Uterus (tissue), 4 donors: ENCODE measurements around the gene CGRRF1. TPM values are rescaled to one million over a fixed set of nuclear protein-coding genes. Genes with fewer than 3 reads are reported as not detected.

Experiments used
- DNase-seq, 2 donors: peaks; one replicate each; pipeline ENCODE4 v3.0.0-alpha.2; 2019 to 2020
- H3K27ac ChIP-seq, 2 donors: fragments of 200-600 bp; sonication (generic); 1 replicate in 1 of 2; 2 replicates in 1 of 2; pipeline ENCODE4 v1.5.1; 2016 to 2018
- H3K27me3 ChIP-seq, 2 donors: fragments of 200-600 bp; sonication (generic); one replicate each; pipeline ENCODE4 v1.5.1; 2018 to 2019; ENCODE audit warnings: control low read depth in 1 of 2
- H3K36me3 ChIP-seq, 2 donors: fragments of 200-600 bp; sonication (generic); one replicate each; pipeline ENCODE4 v1.5.1; 2019; ENCODE audit warnings: control low read depth in 1 of 2
- H3K4me1 ChIP-seq, 2 donors: fragments of 200-600 bp; sonication (generic); one replicate each; pipeline ENCODE4 v1.5.1; 2018 to 2019; ENCODE audit warnings: control low read depth in 1 of 2
- H3K4me3 ChIP-seq, 2 donors: fragments of 200-600 bp; sonication (generic); 1 replicate in 1 of 2; 2 replicates in 1 of 2; pipeline ENCODE4 v1.5.1; 2018 to 2019; ENCODE audit warnings: mild to moderate bottlenecking in 1 of 2
- H3K9me3 ChIP-seq, 2 donors: fragments of 200-600 bp; sonication (generic); one replicate each; pipeline ENCODE4 v1.5.1; 2019; ENCODE audit warnings: control low read depth in 1 of 2
- CTCF ChIP-seq, 4 experiments: fragments of 200-600 bp in 2 of 4; fragments of 450-650 bp in 2 of 4; sonication (generic) in 2 of 4; IDR thresholded peaks; one replicate each; pipeline ENCODE4 v1.5.1; 2016 to 2019; ENCODE audit warnings: antibody characterized with exemption in 4 of 4, mild to moderate bottlenecking in 2 of 4, moderate library complexity in 1 of 4
- POLR2A ChIP-seq, 2 donors: fragments of 450-650 bp; IDR thresholded peaks; one replicate each; pipeline ENCODE4 v1.6.1; 2016; ENCODE audit warnings: antibody characterized with exemption in 2 of 2, mild to moderate bottlenecking in 1 of 2, moderate library complexity in 1 of 2
- intact Hi-C: fragments of 100-400 bp; cut with DNase I; formaldehyde crosslinking; loops from one replicate; pipeline ENCODE4 v1.15.1; 2023; ENCODE audit warnings: low total_unique reads
- total RNA-seq, 4 donors: library from RNA; depleted of rRNA in 3 of 4; stranded (reverse); fragments of >200 nt in 3 of 4; gene quantifications; one replicate each; pipeline versions ENCODE4 v1.1.0 to v1.2.4, GENCODE V29; 2014 to 2023
- donor health status: DM: yes; HTN: yes; CAD: no.

Gene CGRRF1
- total RNA-seq, 4 donors from 2014 or later = 32.1 to 50.2 (median 33.7) TPM

GRCh38 chr14:54585214-54585613 lies 75.5 kb downstream of the CGRRF1 start:
- H3K4me3 ChIP-seq = no peak overlapping the region
- H3K36me3 ChIP-seq = no peaks in the 10 kb centered on the region
- intact Hi-C loops = no loop called here

More at GRCh38 chr14:54585214-54585613, 75.5 kb downstream of the CGRRF1 start:
- Histone ChIP-seq H3K4me1 (peaks cover 0 to 5% of the 10 kb centered on the region in 2 donors), H3K27me3 (no peaks in the 10 kb centered on the region), H3K9me3 (peaks cover 0 to 3% of the 10 kb centered on the region in 2 donors), H3K27ac (no peak overlapping the region)
- DNase-seq = no peak
- TF ChIP-seq CTCF (IDR thresholded peaks at IDR 0.05) = no peak
- TF ChIP-seq POLR2A (IDR thresholded peaks at IDR 0.05) = no peak

Other genes with a start within 250 kb of the CGRRF1 start
- gene CDKN3, start 112.9 kb upstream of the CGRRF1 start, total RNA-seq = 10 to 100 TPM in 1 of 4 donors, 1 to 10 TPM in 2, not detected in 1; 1.3 to 24.3 (median 4.4) TPM
- 100 to 1,000 TPM in 3 of 4 donors, 10 to 100 TPM in 1; 18.7 to 177 (median 142) TPM for gene CNIH1, start 68.5 kb upstream of the CGRRF1 start, total RNA-seq
- gene GMFB, start 20.9 kb upstream of the CGRRF1 start, total RNA-seq = 100 to 1,000 TPM in 1 of 4 donors, 10 to 100 TPM in 3; 39.5 to 169 (median 45.7) TPM
- gene SAMD4A, start 57.2 kb downstream of the CGRRF1 start, total RNA-seq = 10 to 100 TPM; 46.9 to 67.8 (median 55.0) TPM